Suprapubic skin (tissue), 3 donors: ENCODE measurements around the gene SCAF1.

Experiments used
- CTCF ChIP-seq, 2 donors: fragments of 200-600 bp in 1 of 2; fragments of 450-650 bp in 1 of 2; sonication (generic) in 1 of 2; IDR thresholded peaks; one replicate each; pipeline ENCODE4 v1.5.1; 2016 to 2019; ENCODE audit warnings: antibody characterized with exemption in 2 of 2, mild to moderate bottlenecking in 1 of 2, moderate library complexity in 1 of 2
- POLR2A ChIP-seq, 2 donors: fragments of 450-650 bp; IDR thresholded peaks; one replicate each; pipeline ENCODE4 v1.6.1; 2017; ENCODE audit warnings: antibody characterized with exemption in 2 of 2, mild to moderate bottlenecking in 2 of 2, moderate library complexity in 2 of 2

GRCh38 chr19:49658566-49659442, 16.8 kb downstream of the SCAF1 start:
- TF ChIP-seq CTCF (IDR thresholded peaks at IDR 0.05) (no peak), POLR2A (IDR thresholded peaks at IDR 0.05) (no peak)
